ENCODE measurements around the gene IFI30. TPM values are rescaled to one million over a fixed set of nuclear protein-coding genes. Genes with fewer than 3 reads are reported as not detected.
A peak's percentile ranks its signal among the peaks of the same experiment; 100 is the strongest.

IFI30 gene
- total and polyA plus RNA-seq, 4 donors: 205 to 1,883 (median 526) TPM

DNA sequence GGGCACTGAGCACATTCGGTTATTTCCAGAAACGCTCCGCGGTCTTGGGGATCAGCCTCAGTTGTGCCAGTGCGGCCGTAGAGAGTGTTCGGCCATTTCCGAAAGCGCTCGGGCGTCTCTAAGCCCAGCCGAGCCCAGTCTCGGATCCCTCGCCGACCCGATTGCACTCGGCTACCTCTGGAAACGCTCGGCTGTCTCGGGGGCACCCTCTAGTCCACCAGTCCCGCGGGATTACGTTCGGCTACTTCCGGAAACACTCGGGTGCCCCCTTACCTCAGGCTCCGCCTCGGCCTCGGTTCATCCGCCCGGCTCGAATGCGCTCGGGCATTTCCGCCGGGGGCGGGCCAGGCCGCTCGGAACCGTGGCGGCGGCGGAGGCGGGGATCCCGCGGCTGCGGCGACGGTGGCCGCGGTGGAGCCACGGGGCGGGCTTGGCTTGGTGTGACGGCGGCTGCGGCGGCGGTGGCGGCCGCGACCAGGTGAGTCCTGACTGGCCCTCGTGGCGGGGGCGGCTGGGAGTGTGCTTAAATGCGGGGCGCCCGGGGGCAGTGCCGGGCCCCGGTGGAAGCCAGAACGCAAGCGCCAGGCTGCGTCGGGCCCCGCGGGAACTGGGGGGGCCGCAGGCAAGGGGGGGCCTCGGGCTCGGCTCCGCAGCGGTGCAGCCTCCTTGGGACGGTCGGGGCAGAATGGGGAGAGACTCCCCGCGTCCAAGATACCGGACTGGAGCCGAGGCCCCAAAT, 20.6 kb upstream of the IFI30 start, which contains the start of gene PIK3R2:
Gene PIK3R2, plus strand, starts transcription at position 347 of the 739 bp plus-strand sequence. CDS start 2,717 bp downstream, outside the sequence.
- H3K27ac ChIP-seq (ENCODE audit: low read depth in 1 of 2, low read length in 1 of 2): peak within 1 kb of the TSS; percentile 95 to 96
- ATAC-seq (ENCODE audit: insufficient read depth, low FRiP score) (peak; percentile 91), DNase-seq (peak; percentile 99 to 100 (median 100))
- H3K9ac ChIP-seq (ENCODE audit: insufficient read depth in 1 of 2, low read length in 2 of 2): peak within 1 kb of the TSS; percentile 88 to 94
- TF ChIP-seq, protein P1, sequence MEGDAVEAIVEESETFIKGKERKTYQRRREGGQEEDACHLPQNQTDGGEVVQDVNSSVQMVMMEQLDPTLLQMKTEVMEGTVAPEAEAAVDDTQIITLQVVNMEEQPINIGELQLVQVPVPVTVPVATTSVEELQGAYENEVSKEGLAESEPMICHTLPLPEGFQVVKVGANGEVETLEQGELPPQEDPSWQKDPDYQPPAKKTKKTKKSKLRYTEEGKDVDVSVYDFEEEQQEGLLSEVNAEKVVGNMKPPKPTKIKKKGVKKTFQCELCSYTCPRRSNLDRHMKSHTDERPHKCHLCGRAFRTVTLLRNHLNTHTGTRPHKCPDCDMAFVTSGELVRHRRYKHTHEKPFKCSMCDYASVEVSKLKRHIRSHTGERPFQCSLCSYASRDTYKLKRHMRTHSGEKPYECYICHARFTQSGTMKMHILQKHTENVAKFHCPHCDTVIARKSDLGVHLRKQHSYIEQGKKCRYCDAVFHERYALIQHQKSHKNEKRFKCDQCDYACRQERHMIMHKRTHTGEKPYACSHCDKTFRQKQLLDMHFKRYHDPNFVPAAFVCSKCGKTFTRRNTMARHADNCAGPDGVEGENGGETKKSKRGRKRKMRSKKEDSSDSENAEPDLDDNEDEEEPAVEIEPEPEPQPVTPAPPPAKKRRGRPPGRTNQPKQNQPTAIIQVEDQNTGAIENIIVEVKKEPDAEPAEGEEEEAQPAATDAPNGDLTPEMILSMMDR (IDR thresholded peaks at IDR 0.05; ENCODE audit: control extremely low read depth, extremely low read depth): no peak
- no peaks in the 10 kb centered on the region for H3K9me3 ChIP-seq (ENCODE audit: control insufficient read depth in 4 of 4, insufficient read depth in 3 of 4, low read length in 3 of 4)
- peaks cover 0 to 32% (median 16%) of the 10 kb centered on the region in 5 donors for H3K4me1 ChIP-seq (ENCODE audit: control insufficient read depth in 5 of 5, insufficient read depth in 5 of 5, low read length in 5 of 5)
- peak within 1 kb of the TSS; percentile 83 for H3K4me3 ChIP-seq
- peaks cover 0 to 20% (median 8%) of the 10 kb centered on the region in 4 donors for H3K36me3 ChIP-seq (ENCODE audit: control insufficient read depth in 4 of 4, insufficient read depth in 4 of 4, low read length in 4 of 4)
- H3K27me3 ChIP-seq (ENCODE audit: control insufficient read depth in 3 of 3, insufficient read depth in 3 of 3, low read length in 2 of 3): no peaks in the 10 kb centered on the region
- WGBS, 2 donors: 0 to 1% methylated on average over 69 to 86 of the region's 86 CpGs

DNA sequence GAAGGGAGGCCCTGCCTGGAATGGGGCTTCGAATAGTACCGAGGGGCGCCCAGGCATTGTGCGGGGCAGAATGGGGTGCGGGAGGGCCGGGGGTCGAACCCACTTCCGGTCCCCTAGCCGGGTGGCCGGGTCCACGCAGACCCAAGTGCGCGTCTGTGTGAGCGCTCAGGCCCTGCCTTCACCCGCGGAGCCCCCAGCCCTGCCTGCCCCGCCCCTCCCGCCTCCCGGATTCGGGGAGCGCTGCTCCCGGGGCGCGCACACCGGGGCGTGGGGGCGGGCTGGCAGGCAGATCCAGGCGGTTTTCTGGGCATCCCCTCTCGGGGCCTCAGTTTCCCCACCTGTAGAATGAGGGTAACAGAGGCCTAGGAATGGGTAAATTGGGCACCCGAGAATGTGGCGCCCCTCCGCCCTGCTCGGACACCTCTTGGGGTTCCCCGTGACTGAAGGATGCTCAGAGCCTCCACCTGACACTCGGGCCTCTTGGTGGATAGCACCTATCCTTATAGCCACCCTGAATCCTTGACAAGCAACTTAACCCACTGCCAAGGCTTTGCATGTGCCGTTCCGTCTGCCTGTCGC, 20.0 kb upstream of the IFI30 start:
- Histone ChIP-seq H3K4me1 (ENCODE audit: control insufficient read depth in 5 of 5, insufficient read depth in 5 of 5, low read length in 5 of 5) (peaks cover 0 to 32% (median 16%) of the 10 kb centered on the region in 5 donors), H3K9ac (ENCODE audit: insufficient read depth in 1 of 2, low read length in 2 of 2) (peak overlapping the region; percentile 88 to 94), H3K9me3 (ENCODE audit: control insufficient read depth in 4 of 4, insufficient read depth in 3 of 4, low read length in 3 of 4) (no peaks in the 10 kb centered on the region), H3K36me3 (ENCODE audit: control insufficient read depth in 4 of 4, insufficient read depth in 4 of 4, low read length in 4 of 4) (peaks cover 0 to 20% (median 8%) of the 10 kb centered on the region in 4 donors), H3K27me3 (ENCODE audit: control insufficient read depth in 3 of 3, insufficient read depth in 3 of 3, low read length in 2 of 3) (no peaks in the 10 kb centered on the region), H3K4me3 (peak overlapping the region; percentile 83), H3K27ac (ENCODE audit: low read depth in 1 of 2, low read length in 1 of 2) (peak overlapping the region; percentile 88 to 90)
- DNase-seq: no peak
- 2% methylated on average over 29 to 38 of the region's 38 CpGs for WGBS, 2 donors
- TF ChIP-seq, protein P1 (IDR thresholded peaks at IDR 0.05; ENCODE audit: control extremely low read depth, extremely low read depth): no peak
- no peak for ATAC-seq (ENCODE audit: insufficient read depth, low FRiP score)

DNA sequence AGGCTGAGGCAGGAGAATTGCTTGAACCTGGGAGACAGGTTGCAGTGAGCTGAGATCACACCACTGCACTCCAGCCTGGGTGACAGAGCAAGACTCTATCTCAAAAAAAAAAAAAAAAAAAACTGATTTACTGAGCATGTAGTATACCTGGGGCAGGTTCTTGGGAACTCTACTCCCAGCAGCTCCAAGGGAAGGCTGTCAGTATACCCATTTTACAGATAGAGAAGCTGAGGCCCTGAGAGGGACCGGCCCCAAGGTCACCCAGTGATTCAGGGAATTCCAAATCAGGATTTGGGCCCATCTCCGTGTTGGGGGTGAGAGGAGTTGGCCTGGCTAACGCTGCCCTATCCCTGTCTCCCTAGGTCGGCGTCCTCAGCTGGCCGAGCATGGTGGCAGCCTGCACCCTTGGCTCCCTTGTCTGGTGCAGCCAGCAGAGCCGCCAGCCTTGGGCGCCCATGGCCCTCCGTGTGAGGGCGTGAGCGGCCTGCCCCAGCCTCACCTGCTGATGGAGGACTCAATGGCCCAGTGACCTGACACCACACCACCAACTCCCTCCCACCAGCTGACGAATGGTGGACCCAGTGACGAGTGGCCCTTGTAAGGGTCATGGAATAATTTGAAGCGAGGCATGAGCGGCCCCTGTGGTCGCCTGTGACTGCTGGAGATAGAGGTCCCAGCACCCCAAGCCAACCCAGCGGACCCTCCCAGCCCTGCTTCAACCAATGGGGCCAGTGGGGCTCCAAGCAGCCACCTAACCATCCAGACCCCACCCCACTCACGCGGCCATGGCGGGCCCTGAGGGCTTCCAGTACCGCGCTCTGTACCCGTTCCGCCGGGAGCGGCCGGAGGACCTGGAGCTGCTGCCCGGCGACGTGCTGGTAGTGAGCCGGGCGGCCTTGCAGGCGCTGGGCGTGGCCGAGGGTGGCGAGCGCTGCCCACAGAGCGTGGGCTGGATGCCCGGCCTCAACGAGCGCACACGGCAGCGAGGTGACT, 18.2 kb upstream of the IFI30 start:
- DNase-seq (no peak), ATAC-seq (ENCODE audit: insufficient read depth, low FRiP score) (no peak)
- peaks cover 0 to 23% (median 6%) of the 10 kb centered on the region in 4 donors for H3K36me3 ChIP-seq (ENCODE audit: control insufficient read depth in 4 of 4, insufficient read depth in 4 of 4, low read length in 4 of 4)
- no peaks in the 10 kb centered on the region for H3K27me3 ChIP-seq (ENCODE audit: control insufficient read depth in 3 of 3, insufficient read depth in 3 of 3, low read length in 2 of 3)
- H3K4me1 ChIP-seq (ENCODE audit: control insufficient read depth in 5 of 5, insufficient read depth in 5 of 5, low read length in 5 of 5): peaks cover 0 to 32% (median 16%) of the 10 kb centered on the region in 5 donors
- H3K27ac ChIP-seq (ENCODE audit: low read depth in 1 of 2, low read length in 1 of 2): peak overlapping the region in 1 of 2 donors; percentile 48
- TF ChIP-seq, protein P1 (IDR thresholded peaks at IDR 0.05; ENCODE audit: control extremely low read depth, extremely low read depth): no peak
- H3K9ac ChIP-seq (ENCODE audit: insufficient read depth in 1 of 2, low read length in 2 of 2): no peak overlapping the region
- no peaks in the 10 kb centered on the region for H3K9me3 ChIP-seq (ENCODE audit: control insufficient read depth in 4 of 4, insufficient read depth in 3 of 4, low read length in 3 of 4)
- no peak overlapping the region for H3K4me3 ChIP-seq
- WGBS, 2 donors: 82 to 89% methylated on average over 43 of the region's 43 CpGs
